Measurements from ENCODE around the gene ABCA1. TPM values are rescaled to one million over a fixed set of nuclear protein-coding genes. Genes with fewer than 3 reads are reported as not detected.
A peak's percentile ranks its signal among the peaks of the same experiment; 100 is the strongest.

The ABCA1 gene
- total and polyA plus RNA-seq, 10 of the 15 experiments (the other 5 are each of a cell fraction or from before 2014, with no cell fraction given) = 0.01 to 0.56 (median 0.16) TPM

- ATAC-seq (peak; percentile 49; the same call in 2 of the 3 replicates), DNase-seq (ENCODE audit: low read depth, low spot score) (no peak), FAIRE-seq (no peak)
- ChIA-PET CTCF (no interaction called here), POLR2A (no interaction called here), SMC1A (ENCODE audit: uncharacterized antibody, unreplicated experiment) (interaction anchor here (1.2 kb wide), 1 partner anchor 299 kb away, joined by 4 read pairs; no protein-coding TSS in a partner anchor), RAD21 (ENCODE audit: unreplicated experiment) (no interaction called here)
- Histone ChIP-seq H3K4me2 (ENCODE audit: control insufficient read depth, insufficient read depth) (no peak overlapping the region), H3K4me1 (ENCODE audit: control insufficient read depth, insufficient read depth, low read length) (no peaks in the 10 kb centered on the region), H3K4me3 (no peak overlapping the region), H3K9me3 (replicated peaks; ENCODE audit: control insufficient read depth, insufficient read depth, low read length) (no peaks in the 10 kb centered on the region), H3K36me3 (ENCODE audit: control insufficient read depth in 2 of 2, insufficient read depth in 2 of 2, low read length in 1 of 2) (no peaks in the 10 kb centered on the region), H3K9ac (ENCODE audit: control insufficient read depth, insufficient read depth, low read length) (no peak overlapping the region), H3K79me2 (ENCODE audit: control insufficient read depth, insufficient read depth, low read length) (no peaks in the 10 kb centered on the region), H3K27me3 (replicated peaks in 1 of 2; ENCODE audit: control insufficient read depth in 2 of 2, insufficient read depth in 2 of 2, low read length in 1 of 2) (no peaks in the 10 kb centered on the region), H3K27ac (ENCODE audit: control insufficient read depth, insufficient read depth) (no peak overlapping the region), H4K20me1 (ENCODE audit: control insufficient read depth, insufficient read depth) (no peaks in the 10 kb centered on the region), H2AFZ (ENCODE audit: control insufficient read depth, low read depth, low read length) (no peak overlapping the region)
- intact Hi-C loops (cut with micrococcal nuclease; ENCODE audit: unreplicated experiment) (no loop called here), in situ Hi-C loops (cut with MboI) (no loop called here)
- 35% methylated on average over 5 of the region's 5 CpGs for WGBS (ENCODE audit: insufficient coverage, insufficient replicate concordance, low lambda C conversion rate, missing lambda C conversion rate)
- TF ChIP-seq ETV6 (conservative IDR thresholded peaks at IDR 0.05 in 1 of 2, IDR thresholded peaks at IDR 0.05 in 1 of 2; ENCODE audit: borderline replicate concordance in 1 of 2, low read depth in 1 of 2) (no peak), SREBF2 (IDR thresholded peaks at IDR 0.05; ENCODE audit: low read length) (no peak), GATAD2B (conservative IDR thresholded peaks at IDR 0.05; ENCODE audit: low read depth) (no peak), TCF3 (IDR thresholded peaks at IDR 0.05; ENCODE audit: borderline replicate concordance, insufficient read depth, low read depth, low read length) (no peak), YBX1 (IDR thresholded peaks at IDR 0.05) (no peak), POU2F2 (IDR thresholded peaks at IDR 0.05; ENCODE audit: borderline replicate concordance, low read depth, low read length) (no peak), ZNF274 (IDR thresholded peaks at IDR 0.05; ENCODE audit: insufficient read depth, insufficient read length) (no peak), IRF4 (IDR thresholded peaks at IDR 0.05; ENCODE audit: low read depth, low read length) (no peak), BRCA1 (IDR thresholded peaks at IDR 0.05; ENCODE audit: low read depth, low read length) (no peak), MLLT1 (IDR thresholded peaks at IDR 0.05) (no peak), FOS (IDR thresholded peaks at IDR 0.05; ENCODE audit: borderline replicate concordance, extremely low read depth, insufficient read length) (no peak), BHLHE40 (IDR thresholded peaks at IDR 0.05; ENCODE audit: borderline replicate concordance in 1 of 2, low read depth in 2 of 2, low read length in 1 of 2) (no peak), EED (IDR thresholded peaks at IDR 0.05; ENCODE audit: low read depth) (no peak), SMAD1 (IDR thresholded peaks at IDR 0.05; ENCODE audit: low read depth, partially characterized antibody) (no peak), NR2C2 (IDR thresholded peaks at IDR 0.05; ENCODE audit: borderline replicate concordance, control insufficient read depth, insufficient read length, low read depth) (no peak)
- BruUV-seq (replicated peaks) = no TSS peak
These were observed 71.5 kb downstream of the ABCA1 start for GRCh38 chr9:104856413-104856941.
